Thyroid gland (tissue), 4 donors: ENCODE measurements around the gene ACSF3. TPM values are rescaled to one million over a fixed set of nuclear protein-coding genes. Genes with fewer than 3 reads are reported as not detected.

Experiments
- DNase-seq, 2 donors: peaks; one replicate each; pipeline ENCODE4 v3.0.0-alpha.2; 2019
- H3K27ac ChIP-seq, 3 donors: fragments of 200-600 bp; sonication (generic); 1 replicate in 2 of 3; 2 replicates in 1 of 3; pipeline ENCODE4 v1.5.1; 2016 to 2019; ENCODE audit warnings: mild to moderate bottlenecking in 1 of 3, moderate library complexity in 1 of 3
- H3K27me3 ChIP-seq: fragments of 200-600 bp; sonication (generic); one replicate; pipeline ENCODE4 v1.5.1; 2019
- H3K36me3 ChIP-seq, 2 donors: fragments of 200-600 bp; sonication (generic); one replicate each; pipeline ENCODE4 v1.5.1; 2016 to 2019
- H3K4me1 ChIP-seq, 2 donors: fragments of 200-600 bp; sonication (generic); one replicate each; pipeline ENCODE4 v1.5.1; 2017 to 2019
- H3K4me3 ChIP-seq, 3 donors: fragments of 200-600 bp; sonication (generic); replicated peaks in 1 of 3; 1 replicate in 2 of 3; 2 replicates in 1 of 3; pipeline ENCODE4 v1.5.1; 2016; ENCODE audit warnings: mild to moderate bottlenecking in 1 of 3
- H3K9me3 ChIP-seq: fragments of 200-600 bp; sonication (generic); one replicate; pipeline ENCODE4 v1.5.1; 2017
- CTCF ChIP-seq, 6 experiments: fragments of 200-600 bp in 3 of 6; fragments of 450-650 bp in 3 of 6; sonication (generic) in 3 of 6; IDR thresholded peaks; one replicate each; pipeline ENCODE4 v1.5.1; 2016 to 2019; ENCODE audit warnings: antibody characterized with exemption in 6 of 6, mild to moderate bottlenecking in 2 of 6, inconsistent platforms in 1 of 6, moderate library complexity in 1 of 6
- POLR2A ChIP-seq, 2 donors: fragments of 450-650 bp; IDR thresholded peaks; one replicate each; pipeline ENCODE4 v1.6.1; 2017; ENCODE audit warnings: antibody characterized with exemption in 2 of 2, mild to moderate bottlenecking in 2 of 2, moderate library complexity in 1 of 2
- WGBS, 2 donors: methylation state at CpG; one replicate each; pipeline ENCODE4 v1.1.5; 2017; 5-methylcytosine and 5-hydroxymethylcytosine counted together
- intact Hi-C: fragments of 100-400 bp; cut with DNase I; formaldehyde crosslinking; loops from one replicate; pipeline ENCODE4 v1.15.1; 2023
- total RNA-seq, 4 donors: library from RNA; depleted of rRNA; stranded (reverse); fragments of >200 nt; gene quantifications; one replicate each; pipeline ENCODE4 v1.2.3, GENCODE V29; 2016

The ACSF3 gene
- total RNA-seq, 4 donors from 2014 or later: 30.1 to 51.2 (median 33.4) TPM

- no peak for DNase-seq
- intact Hi-C loops: no loop called here
- H3K9me3 ChIP-seq: no peaks in the 10 kb centered on the region
- H3K27ac ChIP-seq: no peak overlapping the region
- H3K36me3 ChIP-seq: no peaks in the 10 kb centered on the region
- H3K4me1 ChIP-seq: no peaks in the 10 kb centered on the region
- H3K27me3 ChIP-seq: no peaks in the 10 kb centered on the region
- WGBS, 2 donors: 88 to 91% methylated on average over 40 to 41 of the region's 46 CpGs
- no peak overlapping the region for H3K4me3 ChIP-seq
- no peak for TF ChIP-seq POLR2A (IDR thresholded peaks at IDR 0.05)
- TF ChIP-seq CTCF (IDR thresholded peaks at IDR 0.05): no peak
Measured at GRCh38 chr16:89052191-89052889, 41.3 kb upstream of the ACSF3 start.

GRCh38 chr16:89052890-89053724 is 40.5 kb upstream of the ACSF3 start:
- TF ChIP-seq CTCF (IDR thresholded peaks at IDR 0.05) (no peak), POLR2A (IDR thresholded peaks at IDR 0.05) (no peak)
- H3K9me3 ChIP-seq: no peaks in the 10 kb centered on the region
- H3K36me3 ChIP-seq: no peaks in the 10 kb centered on the region
- no peak for DNase-seq
- H3K4me1 ChIP-seq: no peaks in the 10 kb centered on the region
- no peak overlapping the region for H3K27ac ChIP-seq
- 68 to 71% methylated on average over 34 to 39 of the region's 48 CpGs for WGBS, 2 donors
- intact Hi-C loops: no loop called here
- H3K27me3 ChIP-seq: no peaks in the 10 kb centered on the region
- H3K4me3 ChIP-seq: no peak overlapping the region

GRCh38 chr16:89053725-89054029 is 40.0 kb upstream of the ACSF3 start:
- Histone ChIP-seq H3K36me3 (no peaks in the 10 kb centered on the region), H3K27ac (no peak overlapping the region), H3K4me1 (no peaks in the 10 kb centered on the region), H3K4me3 (no peak overlapping the region), H3K27me3 (no peaks in the 10 kb centered on the region), H3K9me3 (no peaks in the 10 kb centered on the region)
- DNase-seq: no peak
- WGBS, 2 donors: 88 to 91% methylated on average over 8 to 16 of the region's 16 CpGs
- no peak for TF ChIP-seq POLR2A (IDR thresholded peaks at IDR 0.05)
- TF ChIP-seq CTCF (IDR thresholded peaks at IDR 0.05): no peak
- intact Hi-C loops: no loop called here

- H3K27me3 ChIP-seq: no peaks in the 10 kb centered on the region
- H3K9me3 ChIP-seq: no peaks in the 10 kb centered on the region
- H3K4me1 ChIP-seq: no peaks in the 10 kb centered on the region
- H3K27ac ChIP-seq: no peak overlapping the region
- intact Hi-C loops: no loop called here
- TF ChIP-seq POLR2A (IDR thresholded peaks at IDR 0.05): no peak
- TF ChIP-seq CTCF (IDR thresholded peaks at IDR 0.05): no peak
- no peaks in the 10 kb centered on the region for H3K36me3 ChIP-seq
- no peak overlapping the region for H3K4me3 ChIP-seq
- 61 to 68% methylated on average over 9 to 11 of the region's 15 CpGs for WGBS, 2 donors
- DNase-seq: no peak
Measured at GRCh38 chr16:89054261-89054661, 39.4 kb upstream of the ACSF3 start.

- Histone ChIP-seq H3K27ac (no peak overlapping the region), H3K27me3 (no peaks in the 10 kb centered on the region), H3K9me3 (no peaks in the 10 kb centered on the region), H3K4me1 (no peaks in the 10 kb centered on the region), H3K36me3 (no peaks in the 10 kb centered on the region), H3K4me3 (no peak overlapping the region)
- intact Hi-C loops: no loop called here
- TF ChIP-seq POLR2A (IDR thresholded peaks at IDR 0.05): no peak
- no peak for TF ChIP-seq CTCF (IDR thresholded peaks at IDR 0.05)
- no peak for DNase-seq
- 83 to 86% methylated on average over 6 to 11 of the region's 11 CpGs for WGBS, 2 donors
Measured at GRCh38 chr16:89054714-89055113, 38.9 kb upstream of the ACSF3 start.
